NCI-H146 treated with DMSO at 0.1 percent for 48 hours (cell line): ENCODE results near the gene UNC5CL.

Experiments used
- DNase-seq: peaks from one replicate; lab custom pipeline; 2025; ENCODE audit not compliant: unreplicated experiment; lab: John Stamatoyannopoulos, UW

UNC5CL gene, protein sequence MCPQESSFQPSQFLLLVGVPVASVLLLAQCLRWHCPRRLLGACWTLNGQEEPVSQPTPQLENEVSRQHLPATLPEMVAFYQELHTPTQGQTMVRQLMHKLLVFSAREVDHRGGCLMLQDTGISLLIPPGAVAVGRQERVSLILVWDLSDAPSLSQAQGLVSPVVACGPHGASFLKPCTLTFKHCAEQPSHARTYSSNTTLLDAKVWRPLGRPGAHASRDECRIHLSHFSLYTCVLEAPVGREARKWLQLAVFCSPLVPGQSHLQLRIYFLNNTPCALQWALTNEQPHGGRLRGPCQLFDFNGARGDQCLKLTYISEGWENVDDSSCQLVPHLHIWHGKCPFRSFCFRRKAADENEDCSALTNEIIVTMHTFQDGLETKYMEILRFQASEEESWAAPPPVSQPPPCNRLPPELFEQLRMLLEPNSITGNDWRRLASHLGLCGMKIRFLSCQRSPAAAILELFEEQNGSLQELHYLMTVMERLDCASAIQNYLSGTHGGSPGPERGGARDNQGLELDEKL

GRCh38 chr6:41039060-41039998 is at the start of gene UNC5CL:
TSS of gene UNC5CL (minus strand) at chr6:41039221. CDS start at chr6:41035074, 4,147 bp downstream.
- peak; percentile 72 for DNase-seq

DNA sequence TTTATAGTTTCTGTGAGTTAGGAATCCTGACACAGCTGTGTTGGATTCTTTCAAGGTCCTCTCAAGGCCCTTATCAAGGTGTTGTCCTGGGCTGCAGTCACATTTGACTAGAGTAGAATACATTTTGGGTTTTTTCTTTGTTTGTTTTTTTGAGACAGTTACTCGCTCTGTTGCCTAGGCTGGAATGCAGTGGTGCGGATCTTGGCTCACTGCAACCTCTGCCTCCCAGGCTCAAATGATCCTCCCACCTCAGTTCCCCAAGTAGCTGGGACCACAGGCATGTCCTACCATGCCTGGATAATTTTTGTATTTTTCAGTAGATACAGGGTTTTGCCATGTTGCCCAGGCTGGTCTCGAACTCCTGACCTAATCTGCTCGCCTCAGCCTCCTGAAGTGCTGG is 49.4 kb upstream of the UNC5CL start:
- DNase-seq, result no peak

- DNase-seq, result no peak
Measured at GRCh38 chr6:41085182-41085581, 46.2 kb upstream of the UNC5CL start.

DNA sequence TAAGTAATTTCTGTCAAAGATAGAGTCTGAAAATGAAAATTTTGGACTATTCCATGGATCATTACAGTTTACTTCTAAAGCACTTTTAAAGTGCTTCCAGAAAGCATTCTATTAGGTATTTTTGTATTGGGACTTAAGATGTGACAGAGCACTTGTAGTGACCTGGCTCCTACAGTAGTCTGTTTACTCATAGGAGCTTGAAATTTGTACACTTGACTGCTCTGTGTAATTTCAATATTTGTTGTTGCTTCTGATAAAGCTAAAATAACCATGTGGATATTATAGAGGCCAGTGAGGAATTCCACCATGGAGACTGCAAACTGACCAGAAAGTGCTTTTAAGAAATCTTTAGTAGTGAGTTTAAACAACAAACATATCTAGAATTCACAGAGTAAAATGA is 44.1 kb upstream of the UNC5CL start:
- DNase-seq, result no peak

DNA sequence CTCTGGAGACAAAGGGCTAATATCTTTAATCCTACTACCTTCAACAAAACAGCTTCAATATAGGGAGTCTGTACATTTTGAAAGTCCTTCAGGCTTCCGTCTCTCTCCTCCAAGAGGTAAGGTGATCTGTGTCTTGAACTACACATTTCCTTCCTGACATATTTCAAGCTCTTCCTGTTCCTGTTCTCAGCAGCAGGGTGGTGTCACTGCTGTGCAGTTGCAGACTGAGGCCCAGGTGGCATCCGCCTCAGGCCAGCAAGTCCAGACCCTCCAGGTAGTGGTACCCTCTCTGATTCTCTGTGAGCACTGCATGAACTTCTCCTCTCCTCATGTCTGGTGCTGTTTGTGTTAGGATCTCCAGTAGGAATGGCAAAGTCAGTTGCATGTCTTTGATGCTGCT is 41.6 kb upstream of the UNC5CL start:
- DNase-seq, result no peak

- DNase-seq, result no peak
Measured at GRCh38 chr6:41079080-41079479, 40.1 kb upstream of the UNC5CL start.

- DNase-seq, result no peak
Measured at GRCh38 chr6:41078101-41078500, 39.1 kb upstream of the UNC5CL start.

- DNase-seq, result no peak
Measured at GRCh38 chr6:41077536-41077935, 38.5 kb upstream of the UNC5CL start.

DNA sequence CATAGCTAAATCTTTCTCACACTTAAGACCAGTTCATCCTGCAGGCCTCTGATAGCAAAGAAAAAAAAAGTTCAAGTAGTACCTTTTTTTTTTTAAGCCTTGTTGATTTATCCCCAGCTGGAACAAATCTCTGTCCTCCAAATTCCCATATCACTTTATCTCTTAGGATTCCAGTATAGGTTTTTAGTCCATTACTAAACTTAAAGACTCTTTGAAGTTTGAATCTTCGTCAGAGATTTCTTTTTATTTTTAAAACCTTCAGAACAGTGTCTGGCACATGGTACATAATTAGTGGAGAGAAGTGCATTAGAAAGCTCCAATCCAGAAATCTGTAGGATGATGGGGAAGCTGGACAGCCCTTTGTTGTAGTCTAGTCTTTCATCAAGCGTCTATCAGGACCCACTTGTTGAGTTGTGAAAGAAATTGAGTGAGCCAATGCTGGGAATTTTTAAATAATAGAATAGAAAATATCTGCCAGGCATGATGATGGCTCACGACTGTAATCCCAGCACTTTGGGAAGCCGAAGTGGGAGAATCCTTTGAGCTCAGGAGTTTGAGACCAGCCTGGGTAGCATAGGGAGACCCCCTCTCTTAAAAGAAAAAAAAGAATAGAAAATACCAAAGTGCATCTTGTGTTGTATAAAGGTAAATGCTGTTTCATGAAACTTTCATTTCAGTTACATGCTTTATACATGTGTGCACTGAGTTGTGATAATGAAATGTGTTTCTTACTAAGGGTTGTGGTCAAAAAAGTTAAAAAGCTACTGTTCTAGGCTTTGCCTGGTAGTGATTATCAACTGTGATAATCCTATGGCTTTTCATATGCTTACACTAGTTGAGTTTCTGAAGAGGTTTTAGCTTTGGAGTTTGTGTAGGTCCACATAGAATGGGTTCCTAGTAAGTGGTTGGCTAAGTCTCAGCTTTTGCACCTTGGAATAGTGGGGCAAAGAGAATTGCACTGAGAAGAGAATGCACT is 36.9 kb upstream of the UNC5CL start:
- DNase-seq, result no peak

- DNase-seq, result no peak
Measured at GRCh38 chr6:41074692-41075436, 35.8 kb upstream of the UNC5CL start.

GRCh38 chr6:41073968-41074691 is 35.1 kb upstream of the UNC5CL start:
- peak; percentile 57 for DNase-seq

DNA sequence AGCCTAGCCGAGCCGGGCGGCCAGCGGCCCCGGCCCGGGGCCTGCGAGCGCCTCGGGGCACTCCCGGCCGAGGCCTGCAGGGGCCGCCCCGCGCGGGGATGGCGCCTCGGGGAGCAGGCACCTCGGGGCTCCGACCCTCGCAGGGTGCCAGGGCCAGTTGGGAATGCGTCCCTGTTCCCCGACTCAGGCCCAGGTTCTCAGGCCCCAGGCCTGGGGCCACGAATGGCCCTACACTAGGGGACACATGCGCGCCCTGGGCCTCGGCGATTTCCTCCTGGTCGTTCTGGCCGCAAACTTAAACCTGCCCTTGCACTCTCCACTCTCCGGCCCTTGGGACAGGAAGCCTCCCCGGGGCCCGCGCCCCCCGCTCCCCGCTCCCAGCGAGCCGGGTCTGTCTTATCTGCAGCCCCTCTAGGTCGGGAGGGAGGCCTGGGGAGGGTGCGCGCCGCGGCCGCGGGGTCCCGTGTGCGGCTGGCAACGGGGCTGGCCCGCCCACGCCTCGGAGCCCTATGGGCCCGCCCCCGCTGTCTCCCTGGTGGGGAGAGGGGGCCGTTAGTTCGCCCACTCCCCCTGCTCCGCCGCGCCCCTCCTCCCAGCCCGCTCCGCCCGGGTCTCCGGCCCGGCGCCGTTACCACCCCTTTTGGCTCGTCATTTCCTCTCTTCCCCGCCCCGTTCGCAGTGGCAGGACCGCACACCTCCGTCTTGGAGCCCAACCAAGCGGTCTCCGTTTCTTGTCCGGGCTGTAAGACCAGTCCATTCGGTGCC is 34.4 kb upstream of the UNC5CL start:
- DNase-seq, result peak; percentile 83

- no peak for DNase-seq
Measured at GRCh38 chr6:41072836-41073202, 33.8 kb upstream of the UNC5CL start, which contains the start of gene NFYA. TSS of gene NFYA (plus strand) at chr6:41072974. CDS start at chr6:41079090, 6,116 bp downstream.

DNA sequence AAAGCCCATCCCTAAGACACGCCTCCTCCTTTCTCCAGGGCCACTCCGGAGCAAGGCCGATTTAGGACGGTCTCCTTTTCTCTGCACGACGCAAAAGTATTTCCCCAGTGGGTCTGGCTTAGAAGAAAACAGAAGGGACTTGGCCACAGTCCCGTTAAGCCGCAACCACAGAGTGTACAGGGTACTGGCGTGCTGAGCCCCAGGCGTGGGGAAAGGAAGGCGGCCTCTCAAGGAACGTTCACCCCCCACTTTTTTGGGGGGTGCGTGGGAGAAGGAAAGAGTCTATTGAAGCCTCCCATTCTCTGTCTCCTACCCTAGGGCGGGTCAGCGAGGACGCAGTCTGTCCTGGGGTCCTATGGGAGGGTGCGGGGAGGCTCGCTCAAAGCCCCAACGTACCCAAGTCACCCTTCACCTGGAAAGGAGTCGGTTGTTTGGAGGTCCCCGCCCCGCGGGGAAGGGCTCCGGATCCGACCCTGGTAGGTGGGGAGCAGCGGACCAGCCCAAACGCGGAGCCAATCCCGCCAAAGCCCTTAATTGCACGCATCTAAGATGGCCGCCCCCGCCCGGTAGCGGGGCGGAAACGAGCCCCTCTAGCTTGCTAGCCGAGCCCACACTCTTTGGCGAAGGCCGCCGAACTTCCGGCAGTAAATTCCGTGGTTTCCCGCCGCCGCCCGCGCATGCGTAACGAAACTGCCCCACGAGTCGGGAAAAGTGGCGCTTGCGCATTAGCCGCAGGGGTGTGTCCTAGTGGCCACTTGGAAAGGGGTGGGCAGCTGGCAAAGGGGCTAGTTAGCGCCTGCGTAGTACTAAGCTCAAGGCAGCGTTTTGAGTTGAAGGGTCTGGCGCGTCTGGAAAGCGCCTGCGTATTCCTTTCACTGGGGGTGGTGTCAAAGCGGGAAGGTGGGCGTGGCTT is 33.2 kb upstream of the UNC5CL start, which contains the start of gene OARD1:
TSS of gene OARD1 (minus strand) at position 434 of the 913 bp plus-strand sequence. CDS start 722 bp downstream, outside the sequence.
- DNase-seq, result peak; percentile 100

DNA sequence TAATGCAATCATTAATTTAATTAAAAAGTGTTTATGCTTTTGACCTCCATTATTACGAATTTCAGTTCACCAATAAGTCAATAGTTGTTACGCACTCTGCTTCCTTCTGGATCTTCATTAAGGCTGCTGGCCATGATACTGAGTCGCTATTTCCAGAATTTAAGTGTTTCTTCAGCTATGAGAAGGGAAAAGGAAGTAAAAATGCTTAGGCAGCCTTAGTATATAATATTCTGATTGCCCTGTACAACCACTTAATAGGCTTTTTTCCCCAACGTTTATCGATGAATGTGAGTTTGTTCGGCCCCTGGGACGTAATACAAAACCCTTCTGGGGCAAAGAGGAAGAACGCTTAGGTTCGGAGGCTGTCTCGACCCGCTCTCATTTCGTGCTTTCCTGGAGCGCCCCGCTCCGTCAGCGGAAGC is 32.5 kb upstream of the UNC5CL start:
- DNase-seq, result no peak

DNA sequence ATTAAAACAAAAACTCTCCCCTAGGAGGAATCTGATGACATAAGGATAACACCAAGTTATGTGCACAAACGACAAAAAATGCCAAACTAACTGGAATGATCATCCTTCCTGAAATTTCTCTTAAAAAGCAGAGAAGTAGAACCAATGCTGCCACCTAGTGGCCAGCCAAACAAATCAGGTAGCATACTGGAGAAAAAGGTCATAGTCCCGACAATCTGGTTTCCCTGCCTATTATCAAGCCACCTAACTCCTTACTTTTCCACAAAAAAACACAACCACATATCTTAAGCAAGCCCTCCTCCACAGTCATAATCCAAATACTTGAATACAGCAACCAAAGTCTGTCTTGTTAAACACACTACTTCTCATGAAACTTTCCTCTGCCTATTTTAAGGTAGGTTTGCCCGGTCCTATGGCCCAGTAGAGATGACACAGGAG is 27.9 kb upstream of the UNC5CL start:
- peak; percentile 81 for DNase-seq

DNA sequence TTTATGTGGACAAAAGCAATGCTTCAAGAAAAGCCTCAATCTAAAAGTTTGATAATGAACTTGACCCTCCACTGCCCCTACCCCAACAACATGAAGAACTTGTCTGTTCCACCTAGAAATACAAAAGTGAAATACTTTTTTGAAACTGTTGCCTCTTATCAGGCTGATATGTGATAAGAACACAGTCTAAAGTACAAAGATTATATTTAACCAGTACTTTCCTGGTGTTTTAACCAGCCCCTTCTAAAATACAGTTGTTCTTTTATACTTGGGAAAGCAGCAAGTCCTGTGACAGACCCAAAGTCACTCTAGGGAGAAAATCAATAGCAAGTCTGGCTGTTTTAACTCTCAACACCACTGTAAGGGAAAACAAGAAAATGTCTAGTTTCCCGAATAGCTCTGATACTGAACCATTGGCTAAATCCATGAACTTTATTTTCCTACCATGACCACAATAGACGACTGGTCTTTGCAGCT is 26.6 kb upstream of the UNC5CL start:
- DNase-seq, result no peak
